Right kidney (tissue), 1 donor: ENCODE measurements around the gene PUM2.
"Not testable (repeated sequence)": the region's sequence is repeated elsewhere in the genome, so short reads cannot be mapped to it uniquely, and the experiment has no call there.

Experiments
- DNase-seq: peaks from one replicate; pipeline ENCODE4 v3.0.0-alpha.2; 2016

The PUM2 gene

DNA sequence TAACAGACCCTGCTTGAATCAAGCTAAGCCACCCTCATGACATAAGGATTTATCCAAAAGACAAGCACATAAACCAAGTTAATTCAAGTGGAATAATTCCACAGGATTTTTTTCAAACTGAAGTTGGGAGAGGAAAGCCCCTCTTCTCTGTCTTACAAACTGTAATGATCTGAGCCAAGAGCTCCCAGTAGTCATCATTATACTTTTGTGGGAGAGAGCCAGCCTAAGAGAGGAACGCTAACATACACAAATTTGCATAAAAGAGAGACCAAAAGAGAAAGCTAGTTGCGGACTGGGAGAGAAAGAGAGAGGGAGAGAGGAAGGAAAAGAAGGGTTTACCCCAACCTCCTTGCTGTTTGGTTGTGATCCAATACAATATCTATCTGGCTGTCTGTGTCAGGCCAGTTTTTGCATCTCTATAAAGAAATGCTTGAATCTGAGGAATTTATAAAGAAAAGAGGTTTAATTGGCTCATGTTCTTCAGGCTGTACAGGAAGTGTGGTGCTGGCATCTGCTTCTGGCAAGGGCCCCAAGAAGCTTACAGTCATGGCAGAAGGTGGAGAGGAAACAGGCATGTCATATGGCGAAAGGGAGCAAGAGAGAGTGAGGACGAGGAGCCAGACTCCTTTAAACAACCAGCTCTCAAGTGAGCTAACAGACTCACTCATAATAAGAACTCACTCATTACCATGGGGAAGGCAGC, 20.8 kb upstream of the PUM2 start:
- DNase-seq, result no peak

DNA sequence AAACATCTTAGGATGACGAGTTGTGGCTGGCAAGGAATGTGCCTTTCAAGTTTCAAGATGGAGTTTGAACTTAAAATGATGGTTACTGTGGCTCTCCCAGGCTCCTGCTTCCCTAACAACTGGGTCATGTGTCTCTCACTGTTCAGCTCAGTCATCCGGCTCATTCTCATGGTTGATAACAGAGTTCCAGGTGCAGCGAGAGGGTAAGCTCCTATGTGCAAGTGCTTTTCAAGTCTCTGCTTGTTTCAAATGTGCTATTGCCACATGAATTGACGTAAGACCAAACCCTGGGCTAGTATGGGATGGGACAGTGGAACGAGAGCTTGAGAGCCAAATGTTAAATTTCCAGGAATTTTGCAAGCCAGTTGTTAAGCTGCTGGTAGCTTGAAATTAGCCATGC, 19.5 kb upstream of the PUM2 start:
- no peak for DNase-seq

DNA sequence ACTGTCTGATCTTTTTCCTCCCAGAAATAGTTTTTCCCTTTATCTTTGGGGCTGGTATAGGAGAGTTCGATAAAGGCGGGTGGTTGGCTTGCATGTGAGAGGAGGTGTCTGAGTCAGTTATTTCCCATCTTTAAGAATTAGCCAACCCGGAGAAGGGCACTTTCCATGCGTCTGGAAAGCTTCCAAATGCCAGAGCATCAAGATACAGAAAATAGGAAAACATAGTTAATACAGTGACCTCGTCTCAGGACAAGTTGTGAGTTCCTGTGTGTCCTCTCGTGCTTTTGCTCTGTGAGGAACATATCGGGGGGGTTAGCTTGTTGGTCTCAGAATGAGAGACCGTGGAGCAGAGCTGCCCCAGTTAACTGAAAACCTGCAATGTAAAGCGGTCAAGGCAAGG, 18.7 kb upstream of the PUM2 start:
- no peak for DNase-seq

DNA sequence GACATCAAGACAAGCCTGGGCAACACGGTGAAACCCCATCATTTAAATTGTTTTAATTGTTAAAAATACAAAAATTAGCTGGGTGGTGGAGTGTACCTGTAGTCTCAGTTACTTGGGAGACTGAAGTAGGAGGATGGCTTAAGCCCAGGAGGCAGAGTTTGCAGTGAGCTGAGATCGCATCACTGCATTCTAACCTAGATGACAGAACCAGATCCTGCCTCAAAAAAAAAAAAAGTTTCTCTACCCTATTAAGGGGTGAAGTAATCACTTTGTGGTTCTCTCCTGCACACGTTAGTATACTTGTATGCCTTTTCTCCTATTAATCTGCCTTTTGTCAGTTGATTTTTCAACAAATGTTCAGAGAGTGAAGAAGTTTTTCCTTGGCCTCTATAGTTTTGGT, 18.1 kb upstream of the PUM2 start:
- DNase-seq, result no peak

DNA sequence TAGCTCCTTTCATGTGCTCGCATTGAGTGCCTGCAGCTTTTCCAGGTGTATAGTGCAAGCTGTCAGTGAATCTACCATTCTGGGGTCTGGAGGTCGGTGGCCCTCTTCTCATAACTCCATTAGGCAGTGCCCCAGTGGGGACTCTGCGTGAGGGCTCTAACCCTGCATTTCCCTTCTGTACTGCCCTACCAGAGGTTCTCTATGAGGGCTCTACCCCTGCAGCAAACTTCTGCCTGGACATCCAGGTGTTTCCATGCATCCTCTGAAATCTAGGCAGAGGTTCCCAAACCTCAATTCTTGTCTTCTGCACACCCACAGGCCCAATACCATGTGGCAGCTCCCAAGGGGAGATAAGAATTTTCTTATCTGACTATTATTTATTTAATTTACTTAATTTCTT, 17.3 kb upstream of the PUM2 start:
- not testable (repeated sequence) for DNase-seq

DNA sequence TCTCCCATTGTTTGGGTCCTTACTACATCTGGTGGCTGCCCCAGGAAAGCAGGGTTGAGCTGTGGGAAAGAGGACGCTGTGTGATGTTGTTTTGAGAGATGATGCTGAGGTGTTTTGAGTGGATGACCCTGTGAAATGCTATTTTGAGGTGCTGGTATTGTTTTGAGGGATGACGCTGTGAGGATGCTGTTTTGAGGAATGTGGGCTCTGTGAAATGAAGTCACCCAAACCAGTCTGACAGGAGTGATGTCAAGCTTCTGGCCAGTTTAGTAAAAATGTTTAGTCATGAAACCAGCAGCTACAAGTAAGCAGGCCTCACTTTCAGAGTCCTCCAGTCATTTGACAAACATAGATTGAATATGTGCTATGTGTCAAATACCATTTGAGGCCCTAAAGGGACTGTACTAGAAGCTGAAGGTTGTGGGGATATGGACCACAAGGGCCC, 16.1 kb upstream of the PUM2 start:
- no peak for DNase-seq

DNA sequence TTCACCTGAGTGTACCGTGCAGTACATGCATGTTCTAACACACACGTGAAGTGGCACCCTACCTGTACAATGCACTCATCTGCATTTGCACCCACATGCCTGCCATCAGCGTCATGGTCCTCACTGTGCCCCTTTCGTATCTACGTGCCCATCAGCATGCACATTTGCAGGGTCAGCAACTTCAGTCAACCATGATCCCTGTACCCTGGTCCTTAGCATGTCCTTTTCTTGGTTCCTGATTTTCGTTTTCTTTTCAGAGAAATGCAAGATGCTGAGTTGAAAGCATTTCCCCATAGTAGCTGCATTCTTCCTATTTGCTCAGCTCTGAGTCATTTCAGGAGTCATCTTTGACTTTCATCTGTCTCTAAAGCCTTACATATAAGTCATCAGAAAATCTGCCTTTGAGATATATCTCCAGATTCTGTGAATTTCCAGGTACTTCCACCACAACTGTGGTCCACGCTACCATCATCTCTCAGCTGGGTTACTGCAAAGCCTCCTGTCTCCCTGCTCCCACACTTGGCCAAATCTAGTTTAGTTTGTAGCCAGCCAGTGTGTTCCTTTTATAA, 14.7 kb upstream of the PUM2 start:
- DNase-seq, result no peak

DNA sequence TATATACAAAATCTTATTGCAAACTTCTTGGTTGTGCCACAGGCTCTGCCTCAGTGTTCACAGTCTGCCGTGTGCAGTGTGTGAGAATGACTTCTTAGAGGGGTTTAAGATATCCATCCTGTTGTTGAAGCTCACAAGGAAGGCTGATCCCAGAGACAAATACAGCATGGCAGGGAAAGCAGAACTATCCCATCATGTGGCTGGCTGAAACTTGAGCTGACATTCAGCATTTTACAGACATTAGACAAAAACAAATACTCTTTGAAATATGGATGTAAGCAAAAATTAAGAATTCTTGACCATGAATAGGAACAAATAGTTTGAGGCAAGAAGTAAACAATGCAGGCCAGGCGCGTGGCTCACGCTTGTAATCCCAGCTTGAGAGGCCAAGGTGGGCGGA, 12.9 kb upstream of the PUM2 start:
- no peak for DNase-seq

DNA sequence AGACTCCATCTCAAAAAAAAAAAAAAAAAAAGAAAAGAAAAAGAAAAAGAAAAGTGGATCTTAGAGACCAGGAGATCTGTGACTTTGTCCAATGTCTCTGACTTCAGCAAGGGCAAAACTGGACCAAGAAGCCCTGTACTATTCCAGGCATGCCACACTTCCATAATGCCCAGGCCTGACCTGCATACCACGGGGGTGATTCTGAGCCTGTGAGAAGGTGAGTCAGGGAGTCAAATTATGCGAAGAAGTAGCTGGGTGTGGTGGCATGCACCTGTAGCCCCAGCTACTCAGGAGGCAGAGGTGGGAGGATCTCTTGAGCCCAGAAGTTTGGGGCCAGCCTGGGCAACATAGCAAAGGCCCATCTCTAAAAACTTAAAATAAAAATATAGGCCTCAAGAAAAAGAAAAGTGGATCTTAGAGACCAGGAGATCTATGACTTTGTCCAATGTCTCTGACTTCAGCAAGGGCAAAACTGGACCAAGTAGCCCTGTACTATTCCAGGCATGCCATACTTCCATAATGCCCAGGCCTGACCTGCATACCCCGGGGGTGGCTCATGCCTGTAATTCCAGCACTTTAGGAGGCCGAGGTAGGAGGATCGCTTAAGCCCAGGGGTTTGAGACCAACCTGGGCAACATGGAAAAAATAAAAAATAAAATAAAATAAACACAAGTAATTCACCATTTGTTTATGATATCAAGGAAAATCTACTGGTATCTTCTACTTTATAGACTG, 12.2 kb upstream of the PUM2 start:
- DNase-seq, result no peak

DNA sequence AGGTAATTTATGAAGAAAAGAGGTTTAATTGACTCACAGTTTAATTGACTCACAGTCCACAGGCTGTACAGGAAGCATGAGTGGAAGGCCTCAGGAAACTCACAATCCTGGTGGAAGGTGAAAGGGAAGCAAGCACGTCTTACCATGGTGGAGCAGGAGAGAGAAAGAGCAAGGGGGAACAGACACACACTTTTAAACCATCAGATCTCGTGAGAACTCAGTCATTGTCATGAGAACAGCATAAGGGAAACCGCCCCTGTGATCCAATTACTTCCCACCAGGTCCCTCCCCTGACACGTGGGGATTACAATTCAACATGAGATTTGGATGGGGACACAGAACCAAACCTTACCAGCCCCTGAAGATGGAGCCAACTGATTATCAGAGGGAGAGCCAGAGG, 11.2 kb upstream of the PUM2 start:
- DNase-seq, result no peak

DNA sequence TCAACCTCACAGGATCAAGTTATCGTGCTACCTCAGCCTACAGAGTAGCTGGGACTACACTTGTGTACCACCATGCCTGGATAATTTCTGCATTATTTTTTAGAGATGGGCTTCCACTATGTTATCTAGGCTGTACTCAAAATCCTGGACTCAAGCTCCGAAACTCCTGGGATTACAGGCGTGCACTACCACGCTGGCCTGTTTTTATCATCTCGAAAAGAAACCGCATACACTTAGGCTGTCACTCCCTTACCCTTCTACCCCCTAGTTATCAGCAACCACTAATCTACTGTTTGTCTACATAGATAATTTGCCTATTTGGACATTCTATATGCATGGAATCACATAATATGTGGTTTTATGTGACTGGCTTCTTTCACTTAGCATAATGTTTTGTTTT, 8.5 kb upstream of the PUM2 start:
- no peak for DNase-seq

DNA sequence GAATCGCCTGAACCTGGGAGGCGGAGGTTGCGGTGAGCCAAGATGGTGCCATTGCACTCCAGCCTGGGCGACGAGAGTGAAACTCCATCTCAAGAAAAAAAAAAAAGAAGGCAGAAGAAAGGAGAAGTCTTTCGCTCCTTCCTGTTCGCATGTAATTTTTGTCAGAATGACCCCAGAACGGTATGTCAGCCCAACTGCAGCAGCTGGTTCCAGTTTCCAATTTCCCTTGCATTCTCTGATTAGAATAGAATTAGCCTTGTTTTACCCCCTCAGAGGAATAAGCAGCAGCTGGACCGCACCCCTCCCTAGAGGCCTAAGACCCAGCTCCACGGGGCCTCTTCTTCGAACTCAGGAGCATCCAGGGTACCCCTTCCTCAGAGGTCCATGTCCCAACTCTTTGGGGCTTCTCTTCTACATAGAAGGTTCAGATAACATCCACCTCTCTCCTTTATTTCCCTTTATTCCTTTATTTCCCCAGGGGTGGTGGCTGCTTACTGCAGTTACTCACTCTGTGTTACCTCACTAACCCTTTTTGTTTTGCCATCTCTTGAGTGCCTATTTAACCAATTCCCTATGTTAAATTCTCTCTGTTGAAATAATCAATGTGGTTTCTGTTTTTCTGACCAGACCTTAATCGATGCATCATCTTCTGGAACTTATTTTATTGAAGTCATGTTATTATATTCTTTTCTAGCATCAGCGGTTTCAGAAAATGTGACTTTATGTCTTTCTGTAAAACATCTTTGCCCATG, 7.2 kb upstream of the PUM2 start:
- DNase-seq, result no peak

DNA sequence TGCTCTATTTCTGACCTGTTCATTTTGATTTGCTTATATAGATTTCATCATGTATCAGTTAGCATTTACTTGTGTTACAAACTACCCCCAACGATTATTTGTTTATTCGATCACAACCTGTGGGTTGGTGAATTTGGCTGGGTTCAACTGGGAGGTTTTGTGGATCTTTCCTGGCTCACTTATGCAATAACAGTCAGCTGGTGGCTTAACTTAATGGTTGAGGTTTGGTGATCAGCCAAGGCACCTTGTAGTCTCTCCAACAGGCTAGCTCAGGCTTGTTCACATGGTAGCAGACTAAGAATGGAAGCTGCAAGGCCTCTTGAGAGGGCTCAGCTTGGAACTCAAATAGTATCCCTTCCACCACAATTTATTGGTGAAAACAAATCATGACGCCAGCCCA, 5.4 kb upstream of the PUM2 start:
- DNase-seq, result no peak

DNA sequence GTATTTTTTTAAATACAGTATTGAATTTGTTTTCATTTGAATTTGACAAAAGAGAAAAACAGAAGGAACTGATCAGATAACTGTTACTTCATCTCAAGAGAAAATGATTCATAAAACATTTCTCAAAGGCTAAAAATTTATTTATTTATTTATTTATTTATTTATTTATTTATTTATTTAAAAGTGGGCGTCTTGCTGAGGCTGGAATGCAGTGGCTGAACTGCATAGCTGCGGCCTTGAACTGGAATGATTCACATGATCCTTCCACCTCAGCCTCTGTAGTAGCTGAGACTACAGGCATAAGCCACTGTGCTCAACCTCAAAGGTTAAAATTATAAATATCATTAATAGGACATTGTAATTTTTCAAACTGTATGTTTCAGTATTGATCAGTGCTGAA, 4.5 kb upstream of the PUM2 start:
- DNase-seq, result no peak

DNA sequence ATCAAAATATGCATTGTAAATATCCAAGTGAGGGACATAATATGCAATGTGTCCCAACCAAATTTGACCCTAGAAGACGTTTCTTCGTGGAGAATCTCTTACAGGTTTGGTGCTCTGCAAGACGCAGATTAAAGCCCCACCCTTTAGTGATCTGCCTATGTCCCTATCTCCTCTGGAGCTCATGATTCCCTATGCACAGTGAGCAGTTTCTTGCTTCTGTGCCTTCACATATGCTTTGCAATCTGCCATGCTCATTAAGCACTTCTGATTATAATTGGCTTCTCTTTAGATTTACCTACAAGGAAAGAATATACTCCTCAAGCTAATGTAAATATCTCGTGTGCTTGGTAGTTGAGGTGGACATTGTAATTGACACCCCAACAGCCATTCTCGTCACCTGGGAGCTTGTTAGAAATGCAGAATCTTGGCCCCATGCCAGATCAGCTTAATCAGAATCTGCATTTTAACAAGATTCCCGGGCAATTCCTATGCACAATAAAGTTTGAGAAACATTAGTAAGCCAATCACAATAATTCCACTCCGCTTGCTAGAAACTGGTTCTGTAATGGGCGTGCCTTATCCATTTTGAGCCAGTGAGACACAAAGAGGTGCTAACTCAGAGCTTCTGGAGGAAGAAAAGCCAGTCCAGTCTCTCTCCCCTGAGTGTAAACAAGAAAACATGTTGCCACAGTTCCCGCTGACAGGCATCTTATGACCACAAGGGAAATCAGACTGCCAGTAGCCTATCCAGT, 2.8 kb upstream of the PUM2 start:
- no peak for DNase-seq

DNA sequence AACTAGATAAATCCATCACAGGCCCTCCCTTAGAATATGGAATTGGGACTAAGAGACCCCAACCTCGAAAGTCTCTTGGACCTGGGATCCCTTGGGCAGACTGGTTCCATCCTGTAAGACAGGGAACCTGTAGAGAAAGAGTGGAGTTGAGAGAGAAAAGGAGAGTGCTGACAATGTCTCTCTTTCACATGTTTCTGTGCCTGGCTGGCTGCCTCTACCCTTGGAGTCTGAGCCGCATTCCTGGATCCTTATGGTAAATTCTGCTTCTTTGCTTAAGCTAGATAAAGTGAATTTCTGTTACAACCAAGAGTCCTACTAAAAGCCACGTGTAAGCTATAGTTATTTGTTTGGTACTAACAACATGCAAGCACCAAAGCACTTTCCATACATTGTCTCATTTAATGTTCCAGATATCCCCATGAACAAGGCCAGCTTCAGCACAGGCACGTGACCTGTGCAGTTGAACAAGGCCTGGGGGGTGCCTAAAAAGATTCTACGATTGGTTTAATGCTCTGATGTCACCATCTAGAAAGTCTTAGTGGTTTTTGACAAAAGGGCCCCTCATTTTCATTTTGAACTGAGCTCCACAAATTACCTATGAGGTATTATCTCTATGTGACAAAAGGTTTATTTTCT, 2.1 kb upstream of the PUM2 start:
- no peak for DNase-seq

DNA sequence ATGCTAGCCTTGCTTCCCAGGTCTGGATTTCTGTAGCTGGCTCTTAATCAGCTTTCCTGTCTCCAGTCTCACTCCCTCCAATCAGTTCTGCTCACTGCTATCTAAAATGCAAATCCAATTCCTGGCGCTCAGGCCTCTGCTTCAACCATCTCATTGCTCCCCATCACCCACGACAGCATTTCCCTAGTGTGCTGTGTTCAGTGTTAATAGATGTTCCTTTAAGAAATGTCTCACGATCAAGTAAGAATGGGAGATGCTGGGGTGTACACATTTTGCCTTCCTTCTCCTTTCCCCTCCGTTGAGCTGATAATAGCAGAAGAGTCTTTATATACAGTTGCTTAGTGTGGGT, 1.6 kb upstream of the PUM2 start:
- DNase-seq, result no peak

DNA sequence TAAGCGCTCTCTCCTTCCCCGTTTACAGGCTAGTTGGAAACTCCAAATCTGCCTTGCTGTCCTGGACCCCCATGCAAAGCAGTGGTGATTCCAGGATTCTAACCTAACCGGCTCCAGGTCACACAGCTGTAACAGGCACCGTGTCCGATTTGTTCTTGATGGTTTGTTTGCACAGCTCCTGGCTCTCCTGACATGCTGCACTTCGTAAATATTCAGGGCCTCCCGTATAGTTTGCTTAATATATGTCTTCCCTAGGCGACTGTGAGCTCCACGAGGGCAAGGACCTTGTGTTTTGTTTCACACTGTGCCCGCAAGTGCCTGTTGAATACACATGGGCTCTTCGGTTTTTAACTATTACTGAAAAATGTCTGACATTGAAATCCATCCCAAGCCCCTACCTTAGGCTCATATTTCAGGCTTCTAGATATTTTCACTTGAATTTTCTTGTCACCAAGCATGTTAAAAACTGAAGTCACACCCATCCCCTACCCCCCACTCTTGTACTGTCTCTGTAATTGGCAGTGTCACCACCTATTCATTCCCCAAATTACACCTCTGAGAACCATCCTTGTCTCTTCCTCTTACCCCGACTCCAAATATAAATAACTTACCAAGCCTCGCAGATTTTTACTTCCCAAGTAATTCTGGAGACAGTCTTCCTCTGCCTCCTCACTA, 1.0 kb upstream of the PUM2 start:
- no peak for DNase-seq

DNA sequence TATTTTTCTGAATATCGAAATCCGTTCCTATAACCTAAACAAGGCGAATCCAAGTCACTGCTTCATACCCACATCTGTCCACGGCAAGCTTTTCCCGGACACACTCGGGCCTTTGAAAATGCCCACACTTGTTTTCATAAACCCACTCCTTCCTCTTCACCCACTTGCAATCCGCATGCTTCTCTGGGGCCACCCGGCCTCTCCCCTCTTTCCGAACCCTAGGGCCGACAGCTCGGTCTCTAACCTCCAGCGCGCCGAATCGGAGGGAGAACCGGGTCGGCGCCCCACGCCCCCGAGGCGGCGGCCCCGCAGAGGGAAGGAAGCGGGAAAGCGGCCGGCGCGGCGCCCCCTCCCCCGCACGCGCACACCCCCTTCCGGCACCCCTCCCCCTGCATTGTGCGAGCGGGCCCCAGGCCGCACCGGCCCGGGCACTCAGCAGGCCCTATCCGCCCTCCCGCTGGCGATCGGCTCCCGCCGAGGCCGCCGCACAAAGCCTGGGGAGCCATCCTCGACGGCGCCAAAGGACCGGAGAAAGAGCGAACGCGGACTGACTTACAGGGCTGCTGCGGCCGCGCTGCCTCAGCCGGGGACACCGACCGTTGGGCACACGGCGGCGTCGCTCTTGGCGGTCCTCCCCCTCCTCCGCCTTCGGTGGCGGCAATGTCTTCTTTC, 467 bp downstream of the PUM2 start:
- peak; percentile 97 for DNase-seq

DNA sequence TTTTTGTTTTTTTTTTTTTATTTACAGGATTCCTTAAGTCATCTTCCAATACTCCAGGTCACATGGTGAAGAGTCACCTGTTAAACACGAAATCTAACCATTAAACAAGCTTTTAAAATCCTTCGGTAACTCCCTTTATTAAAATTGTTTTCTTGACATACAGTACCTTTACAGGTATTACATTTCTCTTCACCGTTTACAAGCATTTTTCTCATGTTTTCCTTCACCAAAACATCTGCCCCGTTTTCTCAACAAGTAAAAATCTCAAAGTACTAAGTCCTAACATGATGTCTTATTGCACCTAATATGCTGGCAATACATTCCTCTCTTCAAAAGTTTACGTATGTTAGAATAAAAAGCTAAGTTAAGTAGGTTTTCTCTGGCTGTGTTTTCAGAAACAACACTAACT, 1.1 kb downstream of the PUM2 start:
- DNase-seq, result no peak

DNA sequence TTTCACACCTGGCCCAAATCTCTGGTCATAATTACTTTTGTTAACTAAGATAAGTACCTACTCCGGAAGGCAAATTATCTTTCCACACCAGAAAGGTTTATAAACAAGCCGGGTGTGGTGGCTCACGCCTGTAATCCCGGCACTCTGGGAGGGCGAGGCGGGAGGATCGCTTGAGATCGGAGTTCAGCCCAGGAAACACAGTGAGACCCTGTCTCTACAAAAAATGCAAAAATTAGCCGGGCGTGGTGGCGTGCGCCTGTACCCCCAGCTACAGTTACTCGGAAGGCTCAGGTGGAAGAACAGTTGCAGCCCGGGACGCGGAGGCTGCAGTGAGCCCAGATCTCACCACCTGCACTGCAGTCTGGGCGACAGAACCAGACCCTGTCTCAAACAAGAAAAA, 2.1 kb downstream of the PUM2 start:
- no peak for DNase-seq
